SU-DHL-6 (cell line): ENCODE measurements around the gene PCDHB11.
"Not testable (repeated sequence)": the region's sequence is repeated elsewhere in the genome, so short reads cannot be mapped to it uniquely, and the experiment has no call there.

ENCODE experiments used
- H2AFZ ChIP-seq: fragments of 200-600 bp; sonication (generic); 2 replicates; pipeline ENCODE4 v1.6.1; 2014; ENCODE audit warnings: low read depth, mild to moderate bottlenecking, moderate library complexity, mixed read lengths, antibody characterized with exemption, low read length; ENCODE audit not compliant: severe bottlenecking
- H3F3A ChIP-seq: fragments of 200-600 bp; shearing (Covaris generic); 2 replicates; pipeline ENCODE4 v1.6.0; 2016; ENCODE audit warnings: antibody characterized with exemption, mild to moderate bottlenecking; ENCODE audit not compliant: insufficient read depth
- H3K27ac ChIP-seq: fragments of 200-600 bp; sonication (generic); 2 replicates; pipeline ENCODE4 v1.5.1; 2016; ENCODE audit warnings: low read depth, mild to moderate bottlenecking, low read length, moderate library complexity, mixed read lengths
- H3K27me3 ChIP-seq: fragments of 200-600 bp; sonication (generic), shearing (Covaris generic); 2 replicates; pipeline ENCODE4 v1.6.0; 2014; ENCODE audit warnings: mild to moderate bottlenecking, low read length
- H3K36me3 ChIP-seq: fragments of 200-600 bp; sonication (generic); 2 replicates; pipeline ENCODE4 v1.6.1; 2014; ENCODE audit warnings: mild to moderate bottlenecking, low read length, mixed read lengths
- H3K4me2 ChIP-seq: fragments of 300-600, 200-600 bp; shearing (Covaris generic), sonication (generic); 2 replicates; pipeline ENCODE4 v1.6.0; 2014; ENCODE audit warnings: low read length, low read depth, mild to moderate bottlenecking; ENCODE audit not compliant: poor library complexity, severe bottlenecking
- H3K4me3 ChIP-seq: fragments of 200-600 bp; sonication (generic); 2 replicates; pipeline ENCODE4 v1.5.1; 2014; ENCODE audit warnings: antibody characterized with exemption, low read length, mild to moderate bottlenecking, mixed read lengths; ENCODE audit not compliant: insufficient read depth, poor library complexity, severe bottlenecking
- H3K79me2 ChIP-seq: fragments of 200-600 bp; sonication (generic); 2 replicates; pipeline ENCODE4 v1.6.1; 2014; ENCODE audit warnings: mild to moderate bottlenecking, low read length, moderate library complexity; ENCODE audit not compliant: insufficient read depth
- H3K9ac ChIP-seq: fragments of 200-600 bp; sonication (generic); 2 replicates; pipeline ENCODE4 v1.7.0; 2014; ENCODE audit warnings: mild to moderate bottlenecking, low read length
- H3K9me2 ChIP-seq: fragments of 200-600 bp; sonication (generic); replicated peaks from 2 replicates; pipeline ENCODE4 v1.6.1; 2014; ENCODE audit warnings: low read length; ENCODE audit not compliant: insufficient read depth
- H3K9me3 ChIP-seq: fragments of 200-600 bp; sonication (generic); 2 replicates; pipeline ENCODE4 v1.6.1; 2014; ENCODE audit warnings: low read length, mixed read lengths; ENCODE audit not compliant: insufficient read depth
- H4K20me1 ChIP-seq: fragments of 200-600 bp; sonication (generic); 2 replicates; pipeline ENCODE4 v1.6.1; 2014; ENCODE audit warnings: low read depth, mild to moderate bottlenecking, antibody characterized with exemption, low read length, moderate library complexity, mixed read lengths
- CTCF ChIP-seq: fragments of 200-600 bp; sonication (generic); IDR thresholded peaks from one replicate; pipeline ENCODE4 v1.5.1; 2017; ENCODE audit warnings: antibody characterized with exemption, mild to moderate bottlenecking, low read length, moderate library complexity; ENCODE audit not compliant: insufficient read depth, poor library complexity, severe bottlenecking
- EZH2phosphoT487 ChIP-seq: fragments of 200-600 bp; sonication (generic), shearing (Covaris generic); conservative IDR thresholded peaks from 2 replicates; pipeline ENCODE4 v1.6.1; 2018; ENCODE audit warnings: mild to moderate bottlenecking, antibody characterized with exemption, low read length, moderate library complexity, mixed read lengths

PCDHB11 gene

GRCh38 chr5:141150993-141151325, 48.5 kb upstream of the PCDHB11 start:
- Histone ChIP-seq H3K79me2 (no peaks in the 10 kb centered on the region), H3K9me3 (no peaks in the 10 kb centered on the region), H3K27me3 (no peaks in the 10 kb centered on the region), H4K20me1 (no peaks in the 10 kb centered on the region), H2AFZ (no peak overlapping the region), H3K4me3 (no peak overlapping the region), H3K9me2 (no peaks in the 10 kb centered on the region), H3K36me3 (no peaks in the 10 kb centered on the region), H3K27ac (no peak overlapping the region), H3K9ac (no peak overlapping the region), H3F3A (no peaks in the 10 kb centered on the region), H3K4me2 (no peak overlapping the region)
- TF ChIP-seq EZH2phosphoT487 = no peak
- TF ChIP-seq CTCF = no peak

GRCh38 chr5:141151632-141152031, 47.8 kb upstream of the PCDHB11 start:
- H3K4me3 ChIP-seq = not testable (repeated sequence)

GRCh38 chr5:141152096-141152495, 47.3 kb upstream of the PCDHB11 start:
- not testable (repeated sequence) for H3F3A ChIP-seq, H3K27ac ChIP-seq, H3K79me2 ChIP-seq, H3K36me3 ChIP-seq, H2AFZ ChIP-seq, H3K27me3 ChIP-seq, H3K4me2 ChIP-seq, H3K9ac ChIP-seq, H3K9me3 ChIP-seq, H3K9me2 ChIP-seq, H4K20me1 ChIP-seq, H3K4me3 ChIP-seq

More at GRCh38 chr5:141151632-141152031, 47.8 kb upstream of the PCDHB11 start:
- not testable (repeated sequence) for H3K4me2 ChIP-seq, H3K9me3 ChIP-seq, H3K27ac ChIP-seq, H4K20me1 ChIP-seq, H3K27me3 ChIP-seq, H2AFZ ChIP-seq, H3K9ac ChIP-seq, H3K9me2 ChIP-seq, H3F3A ChIP-seq, H3K79me2 ChIP-seq, H3K36me3 ChIP-seq

GRCh38 chr5:141155540-141156374, 43.7 kb upstream of the PCDHB11 start:
- H3K9me2 ChIP-seq = no peaks in the 10 kb centered on the region
- no peak overlapping the region for H3K27ac ChIP-seq
- peak; percentile 22 for TF ChIP-seq CTCF
- no peak for TF ChIP-seq EZH2phosphoT487
- H3K4me3 ChIP-seq = no peak overlapping the region
- H3K9ac ChIP-seq = no peak overlapping the region
- H3K79me2 ChIP-seq = no peaks in the 10 kb centered on the region
- H3K36me3 ChIP-seq = no peaks in the 10 kb centered on the region
- no peaks in the 10 kb centered on the region for H4K20me1 ChIP-seq
- no peaks in the 10 kb centered on the region for H3K27me3 ChIP-seq
- no peak overlapping the region for H3K4me2 ChIP-seq
- no peak overlapping the region for H2AFZ ChIP-seq
- no peaks in the 10 kb centered on the region for H3K9me3 ChIP-seq
- no peaks in the 10 kb centered on the region for H3F3A ChIP-seq

- H3K4me3 ChIP-seq, H3K9me3 ChIP-seq, H2AFZ ChIP-seq, H3K36me3 ChIP-seq, H3K9ac ChIP-seq, H3F3A ChIP-seq, H3K79me2 ChIP-seq, H3K27ac ChIP-seq, H3K4me2 ChIP-seq, H3K9me2 ChIP-seq, H4K20me1 ChIP-seq, H3K27me3 ChIP-seq: not testable (repeated sequence)
Observed at GRCh38 chr5:141157356-141157755, 42.1 kb upstream of the PCDHB11 start.

GRCh38 chr5:141157901-141158300, 41.5 kb upstream of the PCDHB11 start:
- not testable (repeated sequence) for H3K4me2 ChIP-seq, H3K9ac ChIP-seq, H3K27ac ChIP-seq, H3F3A ChIP-seq, H3K9me3 ChIP-seq, H2AFZ ChIP-seq, H3K36me3 ChIP-seq, H3K79me2 ChIP-seq, H3K27me3 ChIP-seq, H3K9me2 ChIP-seq, H4K20me1 ChIP-seq, H3K4me3 ChIP-seq
